ENCODE results near the gene IRF2.

IRF2 gene

GRCh38 chr4:184404047-184404446 is 70.3 kb downstream of the IRF2 start:
- no peak for DNase-seq

GRCh38 chr4:184403384-184403781 is 71.0 kb downstream of the IRF2 start:
- DNase-seq = no peak

GRCh38 chr4:184402740-184403383 is 71.5 kb downstream of the IRF2 start:
- no peak for DNase-seq

DNA sequence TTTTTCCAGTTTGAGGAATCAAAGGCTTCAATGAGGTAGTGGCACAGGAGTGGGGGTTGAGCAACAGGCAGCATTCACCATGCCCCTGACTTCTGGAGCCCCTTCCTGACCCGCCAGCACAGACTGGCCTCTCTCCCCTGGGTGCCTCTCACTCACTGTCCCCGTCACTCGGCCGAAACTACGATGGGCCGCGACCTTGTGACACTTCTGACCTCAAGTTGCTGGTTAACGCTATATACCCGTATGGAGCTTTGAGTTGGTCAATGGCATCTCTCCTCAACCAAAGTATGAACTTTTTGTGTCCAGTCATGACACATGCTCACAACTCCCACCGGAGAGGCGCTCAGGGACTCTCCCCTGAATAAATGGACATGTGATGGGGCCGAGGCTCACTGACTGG is 72.1 kb downstream of the IRF2 start:
- DNase-seq = no peak

GRCh38 chr4:184401397-184402171 is 72.8 kb downstream of the IRF2 start:
- DNase-seq = no peak

- DNase-seq = no peak
Observed at GRCh38 chr4:184400891-184401290, 73.5 kb downstream of the IRF2 start.

GRCh38 chr4:184400375-184400870 is 73.9 kb downstream of the IRF2 start:
- no peak for DNase-seq

DNA sequence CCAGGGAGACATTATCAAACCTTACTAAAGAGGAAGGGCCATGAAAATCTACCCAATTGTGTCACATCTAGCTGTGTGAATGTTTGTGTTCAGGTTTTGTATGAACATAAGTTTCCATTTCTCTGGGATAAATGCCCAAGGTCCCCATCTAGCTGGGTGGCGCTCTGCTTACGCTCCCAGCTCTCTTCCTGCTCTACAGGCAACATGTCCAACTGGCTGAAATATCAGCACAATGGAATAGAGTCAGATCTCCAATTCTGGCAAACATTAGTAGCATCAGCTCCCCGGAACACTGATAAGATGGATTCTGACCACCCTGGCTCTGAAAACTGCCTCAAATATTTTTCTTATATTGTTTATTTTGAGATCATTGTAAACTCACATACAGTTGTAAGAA is 74.8 kb downstream of the IRF2 start:
- no peak for DNase-seq

GRCh38 chr4:184398741-184399511 is 75.4 kb downstream of the IRF2 start:
- DNase-seq = no peak

DNA sequence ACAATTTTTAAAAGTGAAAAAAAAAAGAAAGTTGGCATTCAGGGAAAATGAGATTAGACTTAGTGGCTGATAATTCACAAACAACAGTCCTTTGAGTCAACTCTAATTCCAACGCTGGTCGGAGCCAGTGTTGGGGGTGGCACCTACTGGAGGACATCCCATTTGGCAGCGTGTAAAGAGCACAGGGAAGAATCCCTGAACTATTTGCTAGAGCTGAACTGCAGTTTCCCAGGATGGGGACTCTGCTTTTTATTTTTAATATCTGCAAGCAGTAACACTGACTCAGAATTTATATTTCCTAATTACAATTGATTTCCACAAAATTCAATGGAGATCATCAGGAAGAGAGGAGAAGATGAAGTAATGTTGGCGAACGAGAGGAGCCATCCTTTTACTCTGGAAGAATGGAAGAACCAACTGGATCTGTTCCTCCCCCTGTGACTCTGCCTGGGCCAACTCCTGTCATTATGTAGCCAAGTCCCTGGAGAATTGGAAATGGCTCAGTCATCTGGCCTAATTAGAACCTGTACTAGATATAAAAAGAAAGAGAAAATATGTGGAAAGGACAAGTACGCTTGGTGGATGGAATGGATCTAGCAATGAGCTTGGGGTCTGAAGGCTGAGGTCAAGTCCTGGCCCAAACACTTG is 76.7 kb downstream of the IRF2 start:
- DNase-seq = no peak

DNA sequence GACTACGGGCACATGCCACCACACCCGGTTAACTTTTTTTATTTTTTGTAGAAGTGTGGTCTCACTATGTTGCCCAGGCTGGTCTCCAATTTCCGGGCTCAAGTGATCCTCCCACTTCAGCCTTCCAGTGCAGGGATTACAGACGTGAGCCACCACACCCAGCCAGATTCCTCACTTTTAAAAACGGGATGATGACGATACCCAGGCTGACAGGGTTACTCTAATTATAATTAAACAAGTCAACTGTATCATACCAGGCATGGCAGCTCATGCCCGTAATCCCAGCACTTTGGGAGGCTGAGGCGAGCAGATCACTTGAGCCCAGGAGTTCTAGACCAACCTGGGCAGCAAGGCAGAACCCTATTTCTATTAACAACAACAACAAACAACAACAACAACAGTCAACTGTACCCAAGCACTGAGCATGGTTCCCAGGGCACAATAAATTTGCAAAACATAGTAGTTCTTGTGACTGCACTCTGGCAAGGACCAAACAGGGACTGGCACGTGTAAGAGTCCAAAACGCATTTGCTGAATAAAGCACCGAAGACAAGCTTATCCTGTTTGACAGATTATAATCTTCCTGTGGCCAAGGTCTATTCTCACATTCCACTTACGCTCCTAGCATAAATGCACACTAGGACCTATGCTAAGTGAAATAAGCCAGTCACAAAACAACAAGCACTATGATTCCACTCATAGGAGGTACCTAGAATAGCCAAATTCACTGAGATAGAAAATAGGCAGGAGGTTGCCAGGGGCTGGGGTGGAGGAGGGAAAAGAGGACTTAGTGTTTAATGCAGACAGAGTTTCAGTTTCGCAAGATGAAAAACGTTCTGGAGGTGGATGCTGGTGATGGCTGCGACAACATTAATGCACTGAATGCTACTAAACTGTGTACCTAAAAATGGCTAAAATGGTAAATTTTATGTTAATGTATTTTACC is 77.5 kb downstream of the IRF2 start:
- DNase-seq = no peak

GRCh38 chr4:184395971-184396391 is 78.4 kb downstream of the IRF2 start:
- no peak for DNase-seq

- DNase-seq = no peak
Observed at GRCh38 chr4:184395451-184395917, 78.9 kb downstream of the IRF2 start.

DNA sequence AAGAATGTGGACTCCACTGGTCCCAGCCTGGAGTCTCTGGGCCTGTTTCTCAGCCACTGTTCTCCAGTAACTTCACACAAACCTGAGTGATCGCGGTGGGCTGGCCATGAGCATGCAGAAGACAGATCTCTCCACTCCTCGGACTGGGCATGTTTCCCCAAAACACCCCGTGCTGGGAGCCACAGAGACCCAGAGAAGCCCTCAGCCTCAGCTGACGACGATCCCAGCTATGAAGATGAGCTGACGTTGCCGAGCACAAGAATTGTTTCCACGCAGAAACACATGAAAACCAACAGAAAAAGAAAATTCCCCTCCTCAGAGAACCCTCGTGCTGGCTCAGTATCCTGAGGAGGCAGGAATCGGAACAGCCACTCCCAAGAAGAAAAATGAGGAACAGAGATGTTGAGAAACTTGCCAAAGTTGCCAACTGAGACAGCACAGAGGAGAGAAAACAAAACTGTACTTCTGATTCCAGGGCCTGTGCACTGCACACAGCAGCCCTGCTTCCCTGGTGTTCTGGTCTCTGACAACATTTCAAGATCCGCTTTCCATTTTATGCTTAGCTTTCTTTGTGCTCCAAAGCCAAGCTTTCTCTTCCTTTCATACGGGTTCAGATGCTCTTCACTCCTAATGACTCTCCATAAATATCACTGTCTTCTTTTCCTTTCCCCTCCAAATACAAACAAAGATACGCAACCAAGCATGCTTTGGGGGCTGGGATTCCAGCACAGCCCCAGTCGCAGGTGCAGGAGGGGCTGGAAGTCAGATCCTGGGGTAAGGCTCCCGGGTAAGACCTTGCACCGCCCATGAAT is 81.4 kb downstream of the IRF2 start:
- no peak for DNase-seq

GRCh38 chr4:184392316-184392715 is 82.0 kb downstream of the IRF2 start:
- no peak for DNase-seq

DNA sequence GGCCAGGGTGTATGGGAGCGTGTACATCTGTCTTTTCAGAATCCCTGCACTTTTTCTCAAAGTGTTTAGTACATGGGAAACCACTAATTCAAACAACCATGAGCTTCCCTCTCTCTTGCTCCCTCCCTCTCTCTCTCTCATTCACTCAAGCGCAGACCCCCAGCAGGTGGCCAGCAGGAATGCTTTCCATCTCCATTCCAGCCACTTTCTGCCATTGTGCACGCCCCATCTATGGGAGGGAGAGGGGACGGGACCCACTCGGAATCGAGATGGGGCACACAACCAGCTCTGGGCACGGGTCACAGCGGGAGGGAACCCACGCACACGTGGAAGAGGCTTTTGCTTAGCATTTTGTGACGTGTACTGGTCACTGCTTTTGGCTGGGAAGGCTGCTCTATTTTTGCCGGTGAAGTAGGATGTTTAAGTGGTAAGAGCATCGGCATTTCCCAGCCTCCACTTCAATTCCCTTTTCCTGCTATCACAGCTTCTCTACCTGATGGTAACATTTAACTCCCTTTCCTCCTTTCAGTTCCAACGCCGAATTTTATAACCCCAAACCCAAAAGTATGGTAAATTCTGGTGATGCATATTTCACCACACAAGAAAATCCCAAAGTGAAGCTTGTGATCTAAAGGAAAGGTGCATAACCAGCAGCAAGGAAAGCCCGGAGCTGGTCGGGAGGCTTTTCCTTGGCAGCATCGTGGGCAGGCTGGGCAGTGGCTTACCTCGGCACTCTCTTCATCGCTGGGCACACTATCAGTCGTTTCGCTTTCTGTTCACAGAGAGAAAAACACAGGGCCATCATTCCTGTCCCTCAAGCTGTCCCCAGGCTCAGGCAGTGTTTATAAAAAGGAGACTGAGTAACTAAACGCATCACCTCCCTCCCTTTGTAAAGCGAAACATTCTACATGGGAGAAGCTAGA is 84.1 kb downstream of the IRF2 start:
- no peak for DNase-seq

DNA sequence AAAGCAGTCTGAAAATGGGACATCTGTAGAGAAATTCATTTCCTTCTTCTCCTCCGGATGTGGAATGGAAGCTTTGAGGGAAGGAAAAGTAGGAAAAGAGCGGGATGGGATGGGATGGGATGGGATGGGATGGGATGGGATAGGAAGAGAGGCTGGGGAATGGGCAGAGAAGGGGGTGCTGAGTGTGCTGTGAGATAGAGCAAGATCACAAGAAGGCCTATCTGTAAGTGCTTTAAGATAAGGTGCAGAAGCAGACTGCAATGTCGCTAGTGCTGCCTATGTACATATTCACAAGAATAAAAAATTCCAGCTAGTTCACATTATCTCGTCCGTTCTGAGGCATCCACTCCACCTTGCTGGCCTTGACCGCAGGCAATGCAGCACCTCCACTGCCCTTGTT is 86.2 kb downstream of the IRF2 start:
- DNase-seq = no peak

DNA sequence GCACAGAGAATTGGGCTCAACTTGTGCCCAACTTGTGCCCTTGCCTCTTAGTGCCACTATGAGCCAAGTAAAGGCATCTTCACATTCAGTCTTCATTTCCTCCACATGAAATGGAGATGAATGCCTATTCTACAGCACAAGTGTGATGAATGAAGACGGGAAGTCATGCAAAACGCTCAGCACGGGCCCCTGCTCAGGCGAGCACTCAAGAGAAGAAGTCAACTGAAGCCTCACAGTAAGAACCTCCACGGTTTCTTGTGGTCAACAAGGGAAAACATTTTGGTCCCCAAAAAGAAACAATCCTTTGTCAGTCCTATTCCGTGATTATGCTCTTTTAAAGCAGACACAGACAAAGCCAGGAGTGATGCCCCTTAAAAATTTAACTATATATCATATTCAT is 87.0 kb downstream of the IRF2 start:
- no peak for DNase-seq

GRCh38 chr4:184386271-184386781 is 88.0 kb downstream of the IRF2 start:
- DNase-seq = no peak
